Measurements from ENCODE around the gene TDRD10. TPM values are rescaled to one million over a fixed set of nuclear protein-coding genes. Genes with fewer than 3 reads are reported as not detected.

The TDRD10 gene
- 0.19 TPM for polyA plus RNA-seq (2012; ENCODE audit: missing spikeins)

GRCh38 chr1:154502066-154502743 is at the start of gene TDRD10, which contains the start of gene SHE:
Gene TDRD10, plus strand, starts transcription at chr1:154502219. Its CDS starts 4,685 bp downstream, at chr1:154506904.
Gene SHE, minus strand, starts transcription at chr1:154502412. Its CDS starts 386 bp downstream, at chr1:154502026.
- TF ChIP-seq POLR2AphosphoS5 (IDR thresholded peaks at IDR 0.05; ENCODE audit: low read depth, low read length) = no peak
- no peak for TF ChIP-seq POLR2A (IDR thresholded peaks at IDR 0.05; ENCODE audit: low read depth, low read length)
- no peak for TF ChIP-seq TAF1 (IDR thresholded peaks at IDR 0.05; ENCODE audit: borderline replicate concordance, low read depth, low read length)
- DNase-seq (ENCODE audit: insufficient read length) (no peak), FAIRE-seq (no peak)

DNA sequence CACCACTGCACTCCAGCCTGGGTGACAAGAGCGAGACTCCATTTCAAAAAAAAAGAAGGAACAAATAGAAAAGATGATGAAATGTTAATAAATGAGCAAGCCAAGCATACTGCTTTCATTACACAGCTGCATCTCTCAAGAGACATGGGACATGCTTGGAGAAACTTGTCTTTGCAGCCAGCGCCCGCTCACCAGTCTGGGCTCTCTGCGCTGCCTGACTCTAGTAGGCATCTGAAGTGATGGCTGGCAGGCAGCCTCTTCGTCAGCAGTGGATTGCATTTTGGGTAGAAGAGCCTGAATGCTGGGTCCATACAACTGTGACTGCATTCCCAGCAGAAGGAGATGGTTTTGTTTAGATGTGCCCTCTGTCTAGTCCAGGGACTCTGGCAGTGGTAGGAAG is 48.9 kb upstream of the TDRD10 start:
- DNase-seq (ENCODE audit: insufficient read length) (no peak), FAIRE-seq (no peak)
- TF ChIP-seq POLR2AphosphoS5 (IDR thresholded peaks at IDR 0.05; ENCODE audit: low read depth, low read length) (no peak), POLR2A (IDR thresholded peaks at IDR 0.05; ENCODE audit: low read depth, low read length) (no peak), TAF1 (IDR thresholded peaks at IDR 0.05; ENCODE audit: borderline replicate concordance, low read depth, low read length) (no peak)

GRCh38 chr1:154453574-154454352 is 48.3 kb upstream of the TDRD10 start:
- TF ChIP-seq TAF1 (IDR thresholded peaks at IDR 0.05; ENCODE audit: borderline replicate concordance, low read depth, low read length) = no peak
- TF ChIP-seq POLR2AphosphoS5 (IDR thresholded peaks at IDR 0.05; ENCODE audit: low read depth, low read length) = no peak
- TF ChIP-seq POLR2A (IDR thresholded peaks at IDR 0.05; ENCODE audit: low read depth, low read length) = no peak
- no peak for FAIRE-seq
- DNase-seq (ENCODE audit: insufficient read length) = no peak

GRCh38 chr1:154454386-154455120 is 47.5 kb upstream of the TDRD10 start:
- no peak for TF ChIP-seq POLR2AphosphoS5 (IDR thresholded peaks at IDR 0.05; ENCODE audit: low read depth, low read length)
- TF ChIP-seq TAF1 (IDR thresholded peaks at IDR 0.05; ENCODE audit: borderline replicate concordance, low read depth, low read length) = no peak
- TF ChIP-seq POLR2A (IDR thresholded peaks at IDR 0.05; ENCODE audit: low read depth, low read length) = no peak
- DNase-seq (ENCODE audit: insufficient read length) (no peak), FAIRE-seq (no peak)

DNA sequence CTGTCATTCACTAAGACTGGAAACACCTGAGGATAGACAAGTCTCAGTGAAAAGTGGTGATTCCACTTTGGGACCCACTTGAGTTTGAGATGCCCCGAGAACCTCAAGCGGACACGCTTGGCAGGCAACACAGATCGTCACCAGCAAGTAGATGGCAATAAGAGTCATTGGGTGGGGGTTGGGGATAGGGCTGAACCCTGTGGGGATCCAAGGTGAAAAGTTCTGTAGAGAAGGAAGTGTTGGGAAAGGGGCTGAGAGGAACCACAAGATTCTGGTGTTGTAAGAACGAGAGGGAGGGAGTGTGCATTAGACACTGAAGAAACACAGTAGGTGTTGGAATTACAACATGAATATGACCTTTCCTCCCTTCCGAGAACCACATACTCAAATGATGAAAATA is 45.4 kb upstream of the TDRD10 start:
- FAIRE-seq (no peak), DNase-seq (ENCODE audit: insufficient read length) (no peak)
- TF ChIP-seq POLR2A (IDR thresholded peaks at IDR 0.05; ENCODE audit: low read depth, low read length) = no peak
- TF ChIP-seq TAF1 (IDR thresholded peaks at IDR 0.05; ENCODE audit: borderline replicate concordance, low read depth, low read length) = no peak
- TF ChIP-seq POLR2AphosphoS5 (IDR thresholded peaks at IDR 0.05; ENCODE audit: low read depth, low read length) = no peak

GRCh38 chr1:154459080-154459479 is 42.9 kb upstream of the TDRD10 start:
- no peak for FAIRE-seq
- no peak for TF ChIP-seq POLR2A (IDR thresholded peaks at IDR 0.05; ENCODE audit: low read depth, low read length)
- TF ChIP-seq POLR2AphosphoS5 (IDR thresholded peaks at IDR 0.05; ENCODE audit: low read depth, low read length) = no peak
- no peak for TF ChIP-seq TAF1 (IDR thresholded peaks at IDR 0.05; ENCODE audit: borderline replicate concordance, low read depth, low read length)
- no peak for DNase-seq (ENCODE audit: insufficient read length)

DNA sequence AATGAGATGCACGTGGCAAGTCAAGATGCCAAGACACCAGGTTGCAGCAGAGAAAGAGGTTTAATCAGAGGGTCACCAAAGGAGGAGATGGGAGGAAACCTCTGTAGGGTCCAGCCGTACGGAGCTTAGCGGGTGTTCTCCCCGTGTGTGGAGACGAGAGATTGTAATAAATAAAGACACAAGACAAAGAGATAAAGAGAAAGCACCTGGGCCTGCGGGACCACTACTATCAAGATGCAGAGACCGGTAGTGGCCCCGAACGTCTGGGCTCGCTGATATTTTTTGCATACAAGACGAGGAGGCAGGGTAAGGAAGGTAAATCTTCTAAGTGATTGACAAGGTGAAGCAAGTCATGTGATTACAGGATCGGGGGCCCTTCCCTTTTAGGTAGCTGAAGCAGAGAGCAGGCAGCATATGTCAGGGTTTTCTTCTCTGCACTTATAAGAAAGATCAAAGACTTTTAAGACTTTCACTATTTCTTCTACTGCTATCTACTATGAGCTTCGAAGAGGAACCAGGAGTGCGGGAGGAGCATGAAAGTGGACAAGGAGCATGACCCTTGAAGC is 41.2 kb upstream of the TDRD10 start:
- TF ChIP-seq POLR2A (IDR thresholded peaks at IDR 0.05; ENCODE audit: low read depth, low read length) = no peak
- no peak for TF ChIP-seq POLR2AphosphoS5 (IDR thresholded peaks at IDR 0.05; ENCODE audit: low read depth, low read length)
- no peak for FAIRE-seq
- DNase-seq (ENCODE audit: insufficient read length) = no peak

DNA sequence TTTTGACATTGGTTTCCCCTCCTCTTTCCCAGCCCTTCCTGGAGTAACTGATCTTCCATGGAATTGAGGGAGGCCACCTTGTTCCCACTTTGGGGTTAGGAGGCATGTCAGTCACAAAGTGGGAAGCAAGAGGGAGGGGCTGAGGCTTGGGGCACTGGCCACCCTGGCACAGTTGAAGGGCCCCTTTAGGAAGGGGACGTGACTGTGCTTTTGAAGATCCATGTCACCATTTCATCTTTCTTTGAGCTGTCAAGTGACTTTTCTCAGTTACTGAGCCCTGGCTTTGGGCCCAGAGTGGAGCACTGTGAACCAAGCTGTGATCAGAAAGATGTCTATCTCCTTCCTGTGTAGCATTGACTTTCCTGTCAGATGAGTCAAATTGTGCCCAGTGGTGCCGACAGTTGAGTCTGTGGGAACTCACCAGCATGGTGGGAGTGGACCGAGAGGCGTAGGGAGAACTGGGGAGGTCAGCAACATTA is 38.5 kb upstream of the TDRD10 start:
- TF ChIP-seq POLR2A (IDR thresholded peaks at IDR 0.05; ENCODE audit: low read depth, low read length) (no peak), POLR2AphosphoS5 (IDR thresholded peaks at IDR 0.05; ENCODE audit: low read depth, low read length) (no peak), TAF1 (IDR thresholded peaks at IDR 0.05; ENCODE audit: borderline replicate concordance, low read depth, low read length) (no peak)
- no peak for DNase-seq (ENCODE audit: insufficient read length)
- peak; percentile 84 for FAIRE-seq

- TF ChIP-seq POLR2AphosphoS5 (IDR thresholded peaks at IDR 0.05; ENCODE audit: low read depth, low read length) = no peak
- no peak for TF ChIP-seq POLR2A (IDR thresholded peaks at IDR 0.05; ENCODE audit: low read depth, low read length)
- TF ChIP-seq TAF1 (IDR thresholded peaks at IDR 0.05; ENCODE audit: borderline replicate concordance, low read depth, low read length) = no peak
- no peak for FAIRE-seq
- DNase-seq (ENCODE audit: insufficient read length) = no peak
Observed at GRCh38 chr1:154465621-154466195, 36.3 kb upstream of the TDRD10 start.

DNA sequence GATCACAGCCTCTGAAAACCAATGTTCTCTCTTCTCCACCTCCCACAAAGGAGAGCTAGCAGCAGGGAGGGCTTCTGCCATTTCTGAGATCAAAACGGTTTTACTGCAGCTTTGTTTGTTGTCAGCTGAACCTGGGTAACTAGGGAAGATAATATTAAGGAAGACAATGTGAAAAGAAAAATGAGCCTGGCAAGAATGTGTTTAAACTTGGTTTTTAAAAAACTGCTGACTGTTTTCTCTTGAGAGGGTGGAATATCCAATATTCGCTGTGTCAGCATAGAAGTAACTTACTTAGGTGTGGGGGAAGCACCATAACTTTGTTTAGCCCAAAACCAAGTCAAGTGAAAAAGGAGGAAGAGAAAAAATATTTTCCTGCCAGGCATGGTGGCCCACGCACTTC is 35.8 kb upstream of the TDRD10 start:
- TF ChIP-seq POLR2A (IDR thresholded peaks at IDR 0.05; ENCODE audit: low read depth, low read length) = no peak
- no peak for TF ChIP-seq TAF1 (IDR thresholded peaks at IDR 0.05; ENCODE audit: borderline replicate concordance, low read depth, low read length)
- no peak for TF ChIP-seq POLR2AphosphoS5 (IDR thresholded peaks at IDR 0.05; ENCODE audit: low read depth, low read length)
- no peak for DNase-seq (ENCODE audit: insufficient read length)
- no peak for FAIRE-seq
